Glutamatergic neuron (in vitro differentiated cells): ENCODE results near the gene FBXO33. TPM values are rescaled to one million over a fixed set of nuclear protein-coding genes. Genes with fewer than 3 reads are reported as not detected.

Source experiments
- DNase-seq: peaks from one replicate; pipeline ENCODE4 v3.0.0; 2022
- H3K27ac Mint-ChIP-seq: one replicate; pipeline ENCODE4 v1.8.0; 2020; ENCODE audit warnings: mild to moderate bottlenecking, mixed read lengths, inconsistent platforms; ENCODE audit not compliant: unreplicated experiment
- H3K27me3 Mint-ChIP-seq: one replicate; pipeline ENCODE4 v1.8.0; 2020; ENCODE audit warnings: mild to moderate bottlenecking, moderate library complexity, mixed read lengths, inconsistent platforms; ENCODE audit not compliant: unreplicated experiment
- H3K36me3 Mint-ChIP-seq: one replicate; pipeline ENCODE4 v1.8.0; 2020; ENCODE audit warnings: mild to moderate bottlenecking, mixed read lengths, inconsistent platforms; ENCODE audit not compliant: unreplicated experiment
- H3K4me1 Mint-ChIP-seq: one replicate; pipeline ENCODE4 v1.8.0; 2020; ENCODE audit warnings: mild to moderate bottlenecking, low read depth, mixed read lengths, inconsistent platforms; ENCODE audit not compliant: unreplicated experiment
- H3K4me3 Mint-ChIP-seq: one replicate; pipeline ENCODE4 v1.8.0; 2020; ENCODE audit warnings: mild to moderate bottlenecking, mixed read lengths, inconsistent platforms; ENCODE audit not compliant: unreplicated experiment
- H3K9me3 Mint-ChIP-seq: one replicate; pipeline ENCODE4 v1.8.0; 2020; ENCODE audit warnings: mild to moderate bottlenecking, moderate library complexity, mixed read lengths, inconsistent platforms; ENCODE audit not compliant: unreplicated experiment
- total RNA-seq: library from RNA; stranded (reverse); fragmentation: NEBNext Ultra II Directional; extraction: Animal tissue kit (Norgen Biotek cat#: 25700); gene quantifications from one replicate; pipeline ENCODE4 v1.2.1, GENCODE V29; 2021; ENCODE audit not compliant: unreplicated experiment
- TF ChIP-seq, protein P1 (sequence below): fragments of 200-600 bp; sonication (generic); IDR thresholded peaks from one replicate; pipeline ENCODE4 v1.5.0; 2021; ENCODE audit not compliant: partially characterized antibody, unreplicated experiment

FBXO33 gene
- total RNA-seq, 1 donor from 2014 or later: 4.7 TPM

- peaks cover 1% of the 10 kb centered on the region for H3K27me3 Mint-ChIP-seq
- no peak overlapping the region for H3K27ac Mint-ChIP-seq
- no peak for DNase-seq
- H3K4me1 Mint-ChIP-seq: peaks cover 12% of the 10 kb centered on the region
- TF ChIP-seq, protein P1, sequence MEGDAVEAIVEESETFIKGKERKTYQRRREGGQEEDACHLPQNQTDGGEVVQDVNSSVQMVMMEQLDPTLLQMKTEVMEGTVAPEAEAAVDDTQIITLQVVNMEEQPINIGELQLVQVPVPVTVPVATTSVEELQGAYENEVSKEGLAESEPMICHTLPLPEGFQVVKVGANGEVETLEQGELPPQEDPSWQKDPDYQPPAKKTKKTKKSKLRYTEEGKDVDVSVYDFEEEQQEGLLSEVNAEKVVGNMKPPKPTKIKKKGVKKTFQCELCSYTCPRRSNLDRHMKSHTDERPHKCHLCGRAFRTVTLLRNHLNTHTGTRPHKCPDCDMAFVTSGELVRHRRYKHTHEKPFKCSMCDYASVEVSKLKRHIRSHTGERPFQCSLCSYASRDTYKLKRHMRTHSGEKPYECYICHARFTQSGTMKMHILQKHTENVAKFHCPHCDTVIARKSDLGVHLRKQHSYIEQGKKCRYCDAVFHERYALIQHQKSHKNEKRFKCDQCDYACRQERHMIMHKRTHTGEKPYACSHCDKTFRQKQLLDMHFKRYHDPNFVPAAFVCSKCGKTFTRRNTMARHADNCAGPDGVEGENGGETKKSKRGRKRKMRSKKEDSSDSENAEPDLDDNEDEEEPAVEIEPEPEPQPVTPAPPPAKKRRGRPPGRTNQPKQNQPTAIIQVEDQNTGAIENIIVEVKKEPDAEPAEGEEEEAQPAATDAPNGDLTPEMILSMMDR: no peak
- no peak overlapping the region for H3K4me3 Mint-ChIP-seq
- H3K36me3 Mint-ChIP-seq: peaks cover 5% of the 10 kb centered on the region
- H3K9me3 Mint-ChIP-seq: peaks cover 4% of the 10 kb centered on the region
These were observed 8.7 kb upstream of the FBXO33 start for GRCh38 chr14:39440975-39441374.

GRCh38 chr14:39435241-39435640 lies 3.0 kb upstream of the FBXO33 start:
- DNase-seq: no peak
- Mint-ChIP-seq H3K27me3 (peaks cover 3% of the 10 kb centered on the region), H3K36me3 (no peaks in the 10 kb centered on the region), H3K4me3 (no peak overlapping the region), H3K27ac (no peak overlapping the region), H3K9me3 (peaks cover 11% of the 10 kb centered on the region), H3K4me1 (peaks cover 22% of the 10 kb centered on the region)
- TF ChIP-seq, protein P1: no peak

DNA sequence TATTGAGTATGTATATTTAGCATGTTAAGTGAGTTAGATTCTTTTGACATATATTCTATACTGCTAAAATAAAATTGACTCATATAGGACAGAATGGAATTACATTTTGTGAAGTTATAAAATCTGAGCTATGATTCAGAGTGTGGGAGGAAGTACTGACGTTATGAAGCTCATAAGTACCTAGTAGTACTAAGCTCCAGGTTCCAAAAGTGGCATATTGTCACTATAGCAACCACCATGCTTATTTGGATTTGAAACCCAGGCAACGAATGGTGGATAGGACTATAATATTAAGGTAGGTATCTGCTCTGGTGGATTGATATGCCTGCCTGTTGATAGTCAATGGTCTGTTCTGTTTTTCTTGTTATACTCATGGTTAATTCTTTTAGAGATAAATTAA lies 2.2 kb upstream of the FBXO33 start:
- H3K27me3 Mint-ChIP-seq: peaks cover 3% of the 10 kb centered on the region
- H3K4me3 Mint-ChIP-seq: no peak overlapping the region
- H3K27ac Mint-ChIP-seq: no peak overlapping the region
- TF ChIP-seq, protein P1: no peak
- no peak for DNase-seq
- H3K4me1 Mint-ChIP-seq: peaks cover 24% of the 10 kb centered on the region
- H3K9me3 Mint-ChIP-seq: peaks cover 11% of the 10 kb centered on the region
- H3K36me3 Mint-ChIP-seq: no peaks in the 10 kb centered on the region

- Mint-ChIP-seq H3K27me3 (peaks cover 3% of the 10 kb centered on the region), H3K4me1 (peaks cover 19% of the 10 kb centered on the region), H3K27ac (no peak overlapping the region), H3K36me3 (no peaks in the 10 kb centered on the region), H3K9me3 (peaks cover 11% of the 10 kb centered on the region), H3K4me3 (peak overlapping the region; percentile 89)
- no peak for DNase-seq
- TF ChIP-seq, protein P1: no peak
These were observed 1.2 kb upstream of the FBXO33 start for GRCh38 chr14:39433452-39433813.

DNA sequence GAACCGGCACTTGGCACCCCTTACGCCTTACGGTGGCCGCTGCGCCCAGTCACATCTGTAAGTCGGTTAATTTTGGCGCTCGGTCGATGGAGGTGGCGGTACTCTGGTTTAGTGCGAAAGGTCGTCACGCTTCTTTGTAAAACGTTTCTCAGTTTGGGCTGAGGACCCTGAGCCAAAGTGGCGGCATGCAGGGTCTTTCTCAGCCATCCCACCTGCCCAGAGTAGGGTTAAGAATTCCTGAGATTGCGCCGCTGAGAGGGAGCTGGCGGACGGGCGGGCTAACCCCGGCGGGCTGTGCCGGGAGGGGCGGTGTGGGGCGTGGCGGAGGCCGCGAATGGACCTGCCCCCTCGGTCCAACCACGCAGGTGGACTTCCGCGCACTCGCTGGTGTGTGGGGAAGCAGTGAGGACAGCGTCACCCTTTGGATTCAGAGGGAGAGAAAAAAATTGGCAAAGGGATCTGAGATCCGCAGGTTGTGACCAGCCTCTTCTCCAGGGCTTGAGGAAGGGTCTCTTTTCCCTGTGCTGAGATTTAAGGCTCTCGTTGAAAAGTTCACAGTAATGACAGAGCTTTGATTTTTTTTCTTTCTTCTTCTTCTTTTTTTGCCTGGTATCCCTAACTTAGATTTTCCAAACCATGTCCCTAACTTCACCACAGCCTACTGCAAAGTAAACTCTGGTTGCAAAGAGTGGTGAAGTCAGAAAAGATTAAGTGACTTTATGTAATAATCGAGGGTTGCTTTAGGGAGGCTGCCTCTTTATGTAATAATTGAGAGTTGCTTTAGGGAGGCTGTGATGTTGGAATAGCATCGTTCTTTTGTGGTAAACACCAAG lies 602 bp upstream of the FBXO33 start:
- Mint-ChIP-seq H3K27me3 (peaks cover 3% of the 10 kb centered on the region), H3K4me1 (peaks cover 15% of the 10 kb centered on the region), H3K4me3 (peak overlapping the region; percentile 89)

More for the DNA sequence above, 602 bp upstream of the FBXO33 start:
- H3K27ac Mint-ChIP-seq: peak overlapping the region; percentile 48
- DNase-seq: peak; percentile 79
- H3K9me3 Mint-ChIP-seq: peaks cover 11% of the 10 kb centered on the region
- TF ChIP-seq, protein P1: no peak
- no peaks in the 10 kb centered on the region for H3K36me3 Mint-ChIP-seq
